NCI-H345 treated with DMSO at 0.1 percent for 48 hours (cell line): ENCODE data around the gene ANKRD50.

Experiments used
- DNase-seq: peaks from one replicate; lab custom pipeline; 2025; ENCODE audit not compliant: unreplicated experiment; lab: John Stamatoyannopoulos, UW

The ANKRD50 gene

GRCh38 chr4:124712372-124713184 is at the start of gene ANKRD50:
TSS of gene ANKRD50 (minus strand) at chr4:124712732. CDS start at chr4:124710511, 2,221 bp downstream.
- peak; percentile 34 for DNase-seq

- DNase-seq: no peak
These were observed 44.6 kb upstream of the ANKRD50 start for GRCh38 chr4:124757126-124757525.

DNA sequence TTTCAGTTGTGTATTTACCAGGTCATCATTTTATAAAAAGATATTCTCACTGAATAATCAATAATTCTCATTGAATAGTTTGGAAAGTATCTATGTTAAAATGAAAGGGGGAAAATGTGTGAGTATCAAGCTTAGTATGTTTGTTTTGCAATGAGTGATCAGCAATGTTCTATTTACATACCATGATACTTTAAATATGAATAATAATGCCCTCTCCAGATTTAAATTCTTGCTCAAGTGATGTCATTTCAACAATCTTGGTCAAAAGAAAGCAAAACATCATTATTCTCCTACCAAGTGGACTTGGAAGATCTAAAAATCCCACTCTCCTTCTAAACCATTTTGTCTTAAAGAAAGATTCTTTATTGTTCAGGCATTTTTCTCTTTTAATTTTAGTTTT is 42.1 kb upstream of the ANKRD50 start:
- no peak for DNase-seq

DNA sequence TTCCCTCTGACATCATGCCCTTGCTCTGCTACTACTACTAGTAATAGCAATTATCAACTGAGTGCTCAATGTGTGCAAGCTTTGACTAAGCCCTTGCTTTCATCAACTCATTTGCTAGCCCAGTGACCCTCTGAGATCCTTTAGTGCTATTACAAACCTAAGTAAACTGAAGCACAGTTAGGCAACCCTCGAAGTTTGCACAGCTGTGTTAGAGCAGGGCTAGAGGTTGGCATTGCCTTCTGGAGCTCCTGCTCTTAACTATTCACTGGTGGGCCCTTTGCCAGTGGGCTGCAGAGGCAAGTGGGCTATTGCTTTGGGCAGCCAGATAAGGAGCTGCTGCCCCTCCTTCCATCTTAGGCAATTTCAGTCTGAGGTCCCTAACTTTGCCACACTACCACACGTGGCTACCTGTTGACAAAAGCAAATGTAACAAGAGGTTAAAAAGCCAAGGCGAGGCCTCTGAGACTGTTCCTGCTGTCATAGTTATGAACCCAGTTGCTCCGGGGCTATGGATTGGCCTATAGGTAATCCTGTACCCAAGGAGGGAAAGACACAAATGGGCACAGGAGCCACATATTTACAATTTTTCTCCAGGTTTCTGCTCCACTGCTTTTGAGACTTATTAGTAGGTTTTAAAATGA is 41.5 kb upstream of the ANKRD50 start:
- DNase-seq: no peak

DNA sequence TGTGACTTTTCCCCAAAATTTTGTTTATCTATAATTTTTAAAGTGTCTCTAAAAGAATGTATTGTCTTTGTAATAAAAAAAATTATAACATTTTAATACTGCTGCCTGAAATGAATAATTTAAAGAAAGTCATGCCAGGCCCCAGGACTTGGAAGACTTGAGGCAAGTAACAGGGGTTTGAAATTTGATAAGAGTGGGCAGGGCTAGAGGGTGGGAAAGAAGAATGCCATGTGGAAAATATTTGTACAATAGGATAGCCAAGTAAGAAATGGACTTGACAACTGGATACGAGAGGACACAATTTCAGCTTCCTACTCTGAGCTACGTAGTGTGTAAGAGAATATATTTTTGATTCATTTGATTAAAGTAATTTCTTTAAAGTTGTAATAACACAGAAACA is 36.9 kb upstream of the ANKRD50 start:
- DNase-seq: no peak

- no peak for DNase-seq
These were observed 36.4 kb upstream of the ANKRD50 start for GRCh38 chr4:124748965-124749364.

DNA sequence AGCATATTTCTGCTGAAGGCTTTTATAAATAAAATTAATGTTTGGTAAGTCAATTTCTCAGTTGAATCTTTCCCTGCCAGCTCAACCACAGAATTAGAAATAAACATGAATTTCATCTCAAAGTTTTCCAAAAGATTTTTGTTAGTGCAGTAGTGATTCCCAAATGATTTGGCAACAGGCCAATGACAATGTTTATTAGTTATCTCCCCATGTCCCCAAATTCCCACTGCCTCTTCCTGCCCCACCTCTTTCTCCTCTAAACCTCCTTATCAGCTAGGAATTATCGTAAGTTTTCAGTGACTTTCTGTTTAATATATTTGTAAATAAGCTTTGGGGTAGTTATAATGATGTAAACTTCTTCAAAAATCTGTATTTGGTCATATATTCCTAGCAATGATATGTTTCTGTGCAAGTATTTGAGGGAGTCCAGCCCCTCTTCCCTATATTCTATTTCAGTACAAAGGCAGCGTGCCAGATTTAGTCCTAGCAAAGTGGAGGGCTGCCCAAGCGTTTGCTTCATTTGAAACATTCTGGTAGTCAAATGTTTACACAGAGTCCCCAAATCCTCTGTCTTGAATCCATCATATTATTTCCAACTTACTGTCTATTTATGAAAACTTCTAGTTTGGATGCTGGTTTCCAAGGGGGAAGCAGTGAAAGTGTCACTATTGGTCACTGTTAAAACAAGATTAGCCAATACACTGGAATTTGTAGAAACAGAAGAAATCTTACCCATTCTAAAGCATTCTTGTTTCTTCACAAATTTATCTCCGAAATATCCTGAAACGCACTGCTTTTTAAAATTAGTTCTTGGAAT is 33.7 kb upstream of the ANKRD50 start:
- no peak for DNase-seq

DNA sequence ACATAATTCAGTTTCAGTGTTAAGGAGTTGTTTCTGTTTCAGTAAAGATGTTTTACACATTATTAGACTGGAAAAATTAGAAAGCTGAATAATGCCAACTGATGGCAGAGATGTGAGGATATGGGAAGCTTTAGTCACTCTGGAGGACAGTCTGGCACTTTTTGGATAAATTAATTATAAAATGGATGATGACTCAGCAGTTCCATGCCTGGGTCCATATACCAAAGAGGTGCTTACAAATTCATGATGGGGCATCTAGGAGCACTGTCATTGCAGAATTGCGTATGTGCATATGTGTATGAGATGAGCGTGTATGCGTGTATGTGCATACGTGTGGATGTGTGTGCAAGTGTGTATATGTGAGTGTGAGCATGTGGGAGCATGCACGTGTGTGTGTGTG is 31.2 kb upstream of the ANKRD50 start:
- no peak for DNase-seq

- DNase-seq: no peak
These were observed 28.0 kb upstream of the ANKRD50 start for GRCh38 chr4:124740501-124740900.

GRCh38 chr4:124738994-124739393 is 26.5 kb upstream of the ANKRD50 start:
- DNase-seq: no peak

- no peak for DNase-seq
These were observed 25.1 kb upstream of the ANKRD50 start for GRCh38 chr4:124737619-124738018.

DNA sequence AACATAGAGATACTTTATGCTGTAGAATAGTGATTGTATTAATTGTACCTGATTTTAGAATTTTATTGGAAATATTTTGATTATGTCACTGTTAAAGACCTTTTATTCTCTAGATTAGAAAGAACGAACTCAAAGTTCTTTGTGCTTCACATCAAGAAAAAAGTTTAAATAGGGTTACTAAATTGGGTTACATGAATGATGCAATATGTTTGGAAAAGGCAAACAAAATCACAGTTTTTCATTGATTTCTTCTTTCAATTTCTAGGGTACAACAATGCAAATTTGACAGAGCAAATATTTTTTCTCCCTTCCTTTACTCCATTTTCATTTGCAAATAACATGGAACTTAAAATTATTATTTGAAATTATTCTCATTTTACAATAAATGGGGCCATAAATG is 24.0 kb upstream of the ANKRD50 start:
- DNase-seq: no peak

DNA sequence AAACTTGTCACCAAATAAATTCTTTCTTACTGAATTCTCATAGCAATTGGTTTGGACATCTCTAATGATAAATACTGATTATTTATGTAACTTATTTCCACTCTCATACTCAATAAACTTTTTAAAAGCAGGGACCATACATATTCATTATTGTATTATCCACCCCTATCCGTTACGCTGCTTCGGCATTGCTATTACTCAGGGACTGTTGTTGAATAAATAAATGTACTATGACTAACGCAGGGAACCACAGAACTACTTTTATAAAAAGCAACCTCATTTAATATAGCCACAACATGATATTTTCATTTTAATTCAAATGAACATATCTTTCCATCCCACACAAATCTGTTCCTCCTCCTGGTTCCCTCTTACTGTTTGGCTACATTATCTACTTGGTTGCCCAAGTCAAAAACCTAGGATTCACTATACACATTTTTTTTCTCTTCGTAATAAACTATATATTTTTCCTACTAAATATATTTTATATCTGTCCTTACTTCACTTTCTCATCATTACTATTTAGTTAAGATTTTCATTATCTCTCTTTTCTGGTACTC is 14.9 kb upstream of the ANKRD50 start:
- DNase-seq: no peak

DNA sequence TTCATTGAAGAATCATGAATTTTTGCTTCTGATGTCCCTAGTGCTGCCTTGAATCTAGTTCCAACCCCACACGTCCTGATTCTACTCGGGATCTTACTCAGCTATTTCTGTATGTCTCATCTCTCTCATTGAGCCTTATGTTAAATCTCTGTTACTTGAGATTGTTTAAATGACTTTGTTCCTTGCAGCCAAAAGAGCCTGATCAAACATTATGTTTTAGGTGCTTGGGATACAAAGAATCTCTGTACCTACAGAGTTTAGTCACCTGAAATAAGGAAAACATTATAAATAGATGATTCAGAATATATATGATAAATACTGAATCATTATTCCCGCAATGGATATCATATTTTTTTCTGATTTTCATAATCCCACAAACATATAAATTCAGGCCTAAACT is 13.7 kb upstream of the ANKRD50 start:
- DNase-seq: no peak

- no peak for DNase-seq
These were observed 9.5 kb upstream of the ANKRD50 start for GRCh38 chr4:124722071-124722470.

GRCh38 chr4:124717101-124717500 is 4.6 kb upstream of the ANKRD50 start:
- DNase-seq: no peak

- no peak for DNase-seq
These were observed 657 bp upstream of the ANKRD50 start for GRCh38 chr4:124713185-124713592.

- DNase-seq: peak; percentile 25
These were observed 811 bp downstream of the ANKRD50 start for GRCh38 chr4:124711471-124712371.

GRCh38 chr4:124710911-124711310 is 1.6 kb downstream of the ANKRD50 start:
- DNase-seq: no peak

GRCh38 chr4:124710015-124710741 is 2.4 kb downstream of the ANKRD50 start:
- no peak for DNase-seq
